Renal pelvis (tissue), 12 donors: ENCODE data around the gene ARL14EPL. TPM values are rescaled to one million over a fixed set of nuclear protein-coding genes. Genes with fewer than 3 reads are reported as not detected.

Source experiments
- DNase-seq: peaks from one replicate; pipeline ENCODE4 v3.0.0-alpha.2; 2013
- long read RNA-seq, 16 experiments: transcript quantifications; one replicate each; lab custom pipeline, GENCODE V29; 2026
- polyA plus RNA-seq, 3 donors: library from polyadenylated mRNA; unstranded; fragments of 120-200 nt; gene quantifications; one replicate each; pipeline ENCODE4 v1.2.1, GENCODE V29; 2013; ENCODE audit not compliant: insufficient read length in 3 of 3

Gene ARL14EPL
- polyA plus RNA-seq = not detected
- long read RNA-seq, donor 1 = 0 reads
- long read RNA-seq, donor 2 = 0 reads
- long read RNA-seq, donor 3 = 0 reads
- long read RNA-seq, donor 4 = 0 reads
- long read RNA-seq, donor 5 = 0 reads
- long read RNA-seq, donor 6 = 0 reads
- long read RNA-seq, donor 7 = 0 reads
- long read RNA-seq, donor 8 = 0 reads
- long read RNA-seq, donor 9 = 0 reads
- long read RNA-seq, donor 10 = 0 reads
- long read RNA-seq, donor 11 = 0 reads
- long read RNA-seq, donor 12 = 0 reads
- long read RNA-seq, donor 13 = 0 reads
- long read RNA-seq, donor 14, partial matches to known transcripts = 2,407 of 2,407 reads
- long read RNA-seq, donor 14, other reads (novel, unspliced or antisense) = 0 of 2,407 reads
- long read RNA-seq, donor 15 = 0 reads
- long read RNA-seq, donor 16 = 0 reads

DNA sequence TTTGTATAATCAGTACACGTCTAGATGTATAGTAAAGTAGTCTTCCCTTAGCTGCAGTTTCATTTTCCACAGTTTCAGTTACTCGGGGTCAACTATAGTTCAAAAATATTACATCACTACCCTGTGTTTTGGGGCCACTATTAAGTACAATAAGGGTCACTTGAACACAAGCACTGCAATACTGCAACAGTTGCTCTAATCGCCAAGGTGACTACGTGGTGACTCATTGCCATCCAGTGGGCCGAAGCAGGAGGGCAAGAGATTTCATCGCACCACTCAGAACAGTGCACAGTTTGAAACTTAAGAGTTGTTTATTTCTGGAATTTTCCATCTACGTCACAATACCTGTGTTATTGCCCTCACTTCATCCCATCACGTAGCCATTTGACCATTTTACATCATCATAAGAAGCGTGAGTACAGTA is at the start of gene ARL14EPL:
Gene ARL14EPL, plus strand, starts transcription at position 379 of the 424 bp plus-strand sequence. CDS start 18,994 bp downstream, outside the sequence.
- no peak for DNase-seq

DNA sequence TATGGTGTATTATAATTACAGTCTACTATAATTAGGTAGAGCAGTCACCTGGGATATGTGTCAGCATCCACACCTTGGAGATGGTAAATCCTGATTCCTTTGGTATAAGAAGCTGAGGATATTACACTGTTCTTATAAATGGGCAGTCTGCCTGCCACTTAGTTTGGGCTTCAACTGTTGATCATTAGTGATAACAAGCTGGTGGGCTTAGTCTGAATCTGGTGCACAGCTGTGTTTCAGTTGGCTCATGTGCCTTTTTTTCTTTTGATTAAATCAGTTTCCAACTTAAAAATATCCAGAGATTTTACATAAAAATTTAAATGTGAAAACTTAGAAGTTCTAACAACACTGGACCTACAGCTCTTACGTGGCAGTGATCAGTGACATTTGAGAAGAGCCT is 48.8 kb upstream of the ARL14EPL start:
- DNase-seq = no peak

DNA sequence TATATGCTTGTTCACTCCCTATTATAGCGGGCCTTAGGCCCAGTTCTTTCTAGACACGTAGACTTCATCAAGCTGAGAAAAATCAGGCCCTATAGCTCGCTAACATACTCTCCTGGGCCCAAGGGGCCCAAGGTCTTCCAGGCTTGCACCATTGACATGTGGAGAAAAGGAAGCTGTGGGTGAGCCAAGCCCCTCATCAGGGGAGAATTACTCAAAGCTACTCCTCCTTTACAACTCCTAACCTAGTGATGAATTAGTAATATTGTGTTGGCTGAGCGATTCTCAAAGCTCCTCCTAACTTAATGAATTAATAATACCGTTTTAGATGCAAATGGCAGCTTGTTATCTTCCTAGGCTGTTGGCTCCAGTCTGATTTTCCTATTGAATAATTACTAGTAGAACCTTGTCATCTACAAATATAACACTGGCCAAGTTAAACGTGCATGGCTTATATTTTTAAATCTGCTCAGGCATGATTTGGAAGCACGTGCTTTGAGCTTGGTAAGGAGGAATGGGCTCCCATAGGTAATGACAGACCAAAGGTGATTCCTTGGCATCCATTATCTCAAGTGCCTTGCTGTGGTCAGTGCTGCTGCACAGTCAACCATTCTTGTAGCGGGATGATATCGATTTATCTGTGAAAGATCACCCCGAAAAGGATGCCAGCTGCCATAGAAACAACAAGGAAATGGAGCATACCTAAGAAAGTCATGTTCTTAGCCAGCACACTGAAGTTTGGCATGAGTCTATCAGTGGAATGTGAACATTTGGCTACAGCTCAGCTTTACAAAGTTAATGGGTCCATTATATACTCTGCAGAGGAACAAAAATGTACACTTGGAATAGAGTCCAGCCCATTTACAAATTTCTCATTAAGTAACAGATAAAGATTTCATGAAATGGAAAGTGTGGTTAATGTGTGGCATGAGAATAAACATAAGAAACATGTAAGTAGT is 46.2 kb upstream of the ARL14EPL start:
- no peak for DNase-seq

GRCh38 chr5:115988002-115988401 is 44.3 kb upstream of the ARL14EPL start:
- no peak for DNase-seq

GRCh38 chr5:115992848-115993350 is 39.4 kb upstream of the ARL14EPL start:
- DNase-seq = no peak

GRCh38 chr5:115995351-115995750 is 36.9 kb upstream of the ARL14EPL start:
- no peak for DNase-seq

DNA sequence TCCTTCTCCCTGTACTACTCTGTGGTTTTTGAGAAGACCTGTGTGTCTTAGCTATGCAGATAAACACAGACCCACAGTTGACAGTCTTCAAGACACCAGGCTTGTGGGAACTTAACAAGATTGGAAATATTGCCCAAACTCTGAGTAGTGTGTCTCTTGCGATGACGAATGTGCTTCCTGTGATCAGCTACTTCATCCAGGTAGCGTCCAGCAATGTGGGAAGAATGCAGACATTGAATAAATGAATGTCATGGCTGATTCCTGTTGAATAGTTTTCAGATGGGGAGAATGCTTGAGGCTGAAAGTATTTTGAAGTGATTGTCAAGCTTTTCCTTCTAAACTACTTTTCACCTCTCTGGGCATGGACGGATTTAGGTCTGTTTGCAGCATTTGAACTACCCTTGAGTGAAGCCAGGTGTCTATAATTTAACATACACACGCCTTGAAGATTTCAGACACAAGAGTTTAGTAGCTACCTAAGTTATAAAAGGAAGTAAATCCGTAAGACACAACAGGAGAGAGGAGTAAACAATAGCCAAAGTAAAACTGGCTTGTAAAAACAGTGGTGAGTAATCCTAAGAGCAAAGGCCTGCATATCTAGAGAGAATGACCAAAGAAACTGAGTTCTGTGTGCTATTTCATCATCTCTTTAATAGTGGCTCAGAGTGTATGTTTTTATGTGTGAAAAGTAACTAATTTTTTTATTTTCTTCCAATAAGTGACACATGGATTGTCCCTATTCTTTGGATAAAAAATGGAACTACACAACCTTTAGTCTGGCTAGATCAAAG is 30.0 kb upstream of the ARL14EPL start:
- DNase-seq = no peak

DNA sequence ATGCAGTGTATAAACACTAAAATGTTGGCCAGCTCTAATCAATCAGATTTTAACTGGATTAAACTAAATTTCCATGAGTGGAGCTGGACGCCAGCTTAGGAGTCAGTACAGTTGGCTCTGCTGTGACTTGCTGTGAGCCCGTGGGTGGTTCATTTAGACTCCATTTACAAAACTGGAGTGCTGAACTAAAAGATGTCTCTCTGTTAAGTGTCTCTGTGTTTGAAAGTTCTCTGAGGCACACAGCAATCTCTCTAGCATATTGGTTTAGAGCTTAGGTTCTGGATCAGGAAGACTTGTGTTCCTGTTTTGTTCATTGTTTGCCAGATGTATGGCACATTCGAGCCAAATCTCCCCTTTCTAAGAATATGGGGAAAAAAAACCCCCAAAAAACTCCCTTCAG is 28.0 kb upstream of the ARL14EPL start:
- DNase-seq = no peak

- no peak for DNase-seq
Observed at GRCh38 chr5:116009806-116010205, 22.5 kb upstream of the ARL14EPL start.

GRCh38 chr5:116011046-116011445 is 21.2 kb upstream of the ARL14EPL start:
- DNase-seq = no peak

DNA sequence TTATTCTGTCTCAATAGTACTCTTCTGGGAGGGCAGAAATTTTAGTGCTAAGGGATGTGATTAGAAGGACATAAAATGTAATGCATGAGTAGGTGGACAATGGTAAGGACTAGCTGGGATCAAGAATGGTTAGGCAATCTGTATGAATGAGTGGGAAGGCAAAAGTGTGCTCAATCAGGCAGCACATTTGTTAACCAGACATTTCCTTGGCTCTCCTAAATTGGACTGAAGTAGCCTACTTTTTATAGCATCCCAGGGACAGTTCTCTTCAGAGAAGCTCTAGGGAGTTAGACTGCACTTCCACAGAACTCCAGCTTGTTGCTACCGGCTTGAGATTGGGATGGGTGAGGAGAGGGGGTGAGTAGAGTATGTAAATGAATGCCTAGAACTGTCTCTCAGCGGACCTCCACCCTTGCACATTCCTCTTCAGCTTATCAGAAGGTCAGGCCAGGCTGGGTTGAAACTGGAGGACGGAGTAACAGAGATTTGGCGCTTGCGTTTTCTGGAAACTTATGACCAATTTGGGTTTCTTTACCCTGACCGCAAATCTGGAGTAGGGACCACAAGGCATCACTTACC is 19.0 kb upstream of the ARL14EPL start:
- DNase-seq = no peak

- DNase-seq = no peak
Observed at GRCh38 chr5:116013936-116014335, 18.3 kb upstream of the ARL14EPL start.

GRCh38 chr5:116023619-116024018 is 8.7 kb upstream of the ARL14EPL start:
- DNase-seq = no peak

GRCh38 chr5:116025866-116026265 is 6.4 kb upstream of the ARL14EPL start:
- DNase-seq = no peak

- no peak for DNase-seq
Observed at GRCh38 chr5:116032991-116033390, 719 bp downstream of the ARL14EPL start.

DNA sequence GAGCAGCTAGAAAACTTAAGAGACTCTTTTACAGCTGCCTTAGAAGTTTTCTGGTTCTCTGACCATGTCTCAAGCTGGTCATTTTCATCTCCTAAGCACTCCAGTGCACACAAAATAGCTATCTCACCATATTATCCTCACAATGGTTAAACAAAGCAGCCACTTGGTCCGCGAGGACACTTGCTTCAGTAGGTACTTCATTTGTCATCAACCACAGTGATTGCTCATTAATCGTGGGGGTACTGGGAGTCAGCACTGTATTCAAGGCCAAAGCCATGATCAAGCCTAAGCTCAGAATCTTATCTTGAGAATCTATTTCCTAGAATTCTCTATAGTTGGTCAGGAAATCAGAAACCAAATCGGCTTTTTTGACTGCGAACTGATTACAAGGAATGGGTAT is 2.9 kb downstream of the ARL14EPL start:
- DNase-seq = no peak

GRCh38 chr5:116037236-116037822 is 5.1 kb downstream of the ARL14EPL start:
- no peak for DNase-seq

GRCh38 chr5:116038817-116039216 is 6.5 kb downstream of the ARL14EPL start:
- no peak for DNase-seq

- DNase-seq = no peak
Observed at GRCh38 chr5:116042375-116042774, 10.1 kb downstream of the ARL14EPL start.

DNA sequence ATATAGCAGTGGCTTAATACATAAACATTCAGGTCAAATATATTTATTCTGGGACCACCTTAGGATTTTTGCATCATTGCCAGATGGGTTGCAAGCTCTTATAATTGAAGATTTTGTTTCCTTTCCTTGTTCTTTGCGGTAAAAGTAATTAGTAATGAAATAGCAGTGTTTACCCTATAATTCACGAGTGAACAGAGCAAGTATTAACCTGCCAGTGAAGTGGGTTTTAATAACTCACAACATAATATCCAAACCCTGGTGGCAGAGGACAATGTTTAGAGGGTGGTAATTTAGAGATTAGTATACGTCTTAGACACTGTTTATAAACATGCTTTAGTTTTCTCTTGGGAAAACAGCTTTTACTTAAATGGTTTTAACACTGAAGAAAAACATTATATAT is 11.8 kb downstream of the ARL14EPL start:
- peak; percentile 20 for DNase-seq

DNA sequence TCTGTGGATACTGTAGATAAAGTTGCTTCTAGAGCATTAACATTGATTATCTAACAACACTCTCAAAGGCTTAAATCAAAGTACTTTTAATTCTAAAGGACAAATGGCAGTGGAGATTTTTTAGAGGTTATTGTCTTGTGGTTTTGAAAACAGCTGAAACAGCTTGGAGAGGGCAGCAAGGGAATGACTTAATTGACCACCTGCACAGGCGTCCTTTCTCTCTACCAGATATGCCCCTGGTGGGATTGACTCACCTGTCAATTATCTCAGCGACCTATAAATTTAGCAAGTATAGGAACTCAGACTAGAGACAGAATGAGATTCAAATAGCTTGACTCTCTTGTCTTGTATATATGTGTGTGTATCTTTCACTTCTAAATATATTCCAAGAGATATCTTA is 13.5 kb downstream of the ARL14EPL start:
- DNase-seq = no peak
